ENCODE data around the gene BOLA1. TPM values are rescaled to one million over a fixed set of nuclear protein-coding genes. Genes with fewer than 3 reads are reported as not detected.
A peak's percentile ranks its signal among the peaks of the same experiment; 100 is the strongest.

Gene BOLA1
- total and polyA plus RNA-seq, 2 of the 13 experiments (the other 11 are each of a cell fraction or from before 2014, with no cell fraction given): 3.2 to 4.2 TPM

- TF ChIP-seq LCORL (IDR thresholded peaks at IDR 0.05) (no peak), LCORL (CRISPR knock-in tag; IDR thresholded peaks at IDR 0.05) (no peak), ZNF362 (CRISPR knock-in tag; IDR thresholded peaks at IDR 0.05; ENCODE audit: borderline replicate concordance) (no peak), GRHL1 (CRISPR knock-in tag; conservative IDR thresholded peaks at IDR 0.05) (no peak), CSRNP1 (CRISPR knock-in tag; IDR thresholded peaks at IDR 0.05) (no peak), ZNF510 (CRISPR knock-in tag; IDR thresholded peaks at IDR 0.05; ENCODE audit: low read depth) (no peak), HNRNPL (IDR thresholded peaks at IDR 0.05; ENCODE audit: low read depth, low read length) (peak; percentile 87), PCBP2 (optimal IDR thresholded peaks at IDR 0.05; ENCODE audit: low read depth, low read length, poor library complexity, severe bottlenecking) (no peak), SSRP1 (CRISPR knock-in tag; IDR thresholded peaks at IDR 0.05) (no peak), ZBTB33 (CRISPR knock-in tag; IDR thresholded peaks at IDR 0.05) (no peak), KDM2A (CRISPR knock-in tag; IDR thresholded peaks at IDR 0.05; ENCODE audit: borderline replicate concordance, low read depth) (peak; percentile 48; the same call in 1 of the 2 replicates), ZNF614 (CRISPR knock-in tag; IDR thresholded peaks at IDR 0.05; ENCODE audit: borderline replicate concordance) (no peak), ZNF747 (CRISPR knock-in tag; IDR thresholded peaks at IDR 0.05; ENCODE audit: borderline replicate concordance) (no peak), SAFB2 (CRISPR knock-in tag; IDR thresholded peaks at IDR 0.05; ENCODE audit: borderline replicate concordance, low read depth) (no peak), ZNF180 (CRISPR knock-in tag; IDR thresholded peaks at IDR 0.05; ENCODE audit: borderline replicate concordance, low read depth) (no peak), MAFK (conservative IDR thresholded peaks at IDR 0.05 in 1 of 2, IDR thresholded peaks at IDR 0.05 in 1 of 2; ENCODE audit: low read length in 2 of 2) (no peak)
These were observed 11.7 kb upstream of the BOLA1 start (continued) for GRCh38 chr1:149887456-149888246.

Data from HepG2 (cell line).